GM19238 (cell line): Measurements from ENCODE around the gene TMEM213.

Source experiments
- DNase-seq: peaks from one replicate; pipeline ENCODE4 v3.0.0; 2011; ENCODE audit warnings: low spot score; ENCODE audit not compliant: insufficient read length

Gene TMEM213

GRCh38 chr7:138838166-138838565 lies 40.4 kb downstream of the TMEM213 start:
- no peak for DNase-seq

GRCh38 chr7:138842111-138842510 lies 44.3 kb downstream of the TMEM213 start:
- no peak for DNase-seq

- no peak for DNase-seq
These were observed 46.1 kb downstream of the TMEM213 start for GRCh38 chr7:138843632-138844580.

GRCh38 chr7:138845711-138846110 lies 47.9 kb downstream of the TMEM213 start:
- no peak for DNase-seq

GRCh38 chr7:138848056-138848980 lies 50.5 kb downstream of the TMEM213 start:
- no peak for DNase-seq

GRCh38 chr7:138849701-138850100 lies 51.9 kb downstream of the TMEM213 start:
- no peak for DNase-seq

- DNase-seq = no peak
These were observed 54.7 kb downstream of the TMEM213 start for GRCh38 chr7:138852469-138852868.

- no peak for DNase-seq
These were observed 55.7 kb downstream of the TMEM213 start for GRCh38 chr7:138853448-138853847.

GRCh38 chr7:138854115-138854645 lies 56.4 kb downstream of the TMEM213 start:
- no peak for DNase-seq

- no peak for DNase-seq
These were observed 59.9 kb downstream of the TMEM213 start for GRCh38 chr7:138857728-138858127.

GRCh38 chr7:138861051-138861450 lies 63.3 kb downstream of the TMEM213 start:
- DNase-seq = no peak

GRCh38 chr7:138863931-138864330 lies 66.1 kb downstream of the TMEM213 start:
- no peak for DNase-seq

GRCh38 chr7:138864667-138865066 lies 66.9 kb downstream of the TMEM213 start:
- no peak for DNase-seq

- no peak for DNase-seq
These were observed 68.0 kb downstream of the TMEM213 start for GRCh38 chr7:138865843-138866242.

- DNase-seq = no peak
These were observed 68.6 kb downstream of the TMEM213 start for GRCh38 chr7:138866353-138866752.

GRCh38 chr7:138867744-138868143 lies 70.0 kb downstream of the TMEM213 start:
- DNase-seq = no peak

- DNase-seq = no peak
These were observed 70.9 kb downstream of the TMEM213 start for GRCh38 chr7:138868711-138869110.

- DNase-seq = no peak
These were observed 71.6 kb downstream of the TMEM213 start for GRCh38 chr7:138869353-138869752.

GRCh38 chr7:138871065-138871813 lies 73.4 kb downstream of the TMEM213 start:
- no peak for DNase-seq

- no peak for DNase-seq
These were observed 74.0 kb downstream of the TMEM213 start for GRCh38 chr7:138871814-138872090.

- no peak for DNase-seq
These were observed 74.8 kb downstream of the TMEM213 start for GRCh38 chr7:138872576-138872975.
